GM18502 (cell line): Measurements from ENCODE around the gene UBE2D3.
"Not testable (repeated sequence)": the region's sequence is repeated elsewhere in the genome, so short reads cannot be mapped to it uniquely, and the experiment has no call there.

Experiments used
- ATAC-seq: cut with Tn5 transposase; IDR thresholded peaks from one replicate; pipeline ENCODE4 v1.9.1; 2021; ENCODE audit warnings: mild to moderate bottlenecking; ENCODE audit not compliant: unreplicated experiment, poor library complexity

The UBE2D3 gene

DNA sequence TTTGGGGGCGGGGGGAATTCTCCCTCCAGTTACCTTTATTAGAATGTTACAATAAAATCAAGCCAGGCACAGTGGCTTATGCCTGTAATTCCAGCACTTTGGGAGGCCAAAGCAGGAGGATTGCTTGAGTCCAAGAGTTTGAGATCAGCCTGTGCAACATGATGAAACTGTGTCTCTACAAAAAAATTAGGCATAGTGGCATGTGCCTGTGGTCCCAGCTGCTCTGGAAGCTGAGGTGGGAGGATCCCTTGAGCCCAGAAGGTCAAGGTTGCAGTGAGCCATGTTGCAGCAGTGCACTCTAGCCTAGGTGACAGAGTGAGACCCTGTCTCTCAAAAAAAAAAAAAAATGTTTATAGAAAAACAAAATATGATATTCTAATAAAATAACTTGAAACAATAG, 5.3 kb upstream of the UBE2D3 start:
- no peak for ATAC-seq

GRCh38 chr4:102832105-102832504, 4.8 kb upstream of the UBE2D3 start:
- ATAC-seq = no peak

DNA sequence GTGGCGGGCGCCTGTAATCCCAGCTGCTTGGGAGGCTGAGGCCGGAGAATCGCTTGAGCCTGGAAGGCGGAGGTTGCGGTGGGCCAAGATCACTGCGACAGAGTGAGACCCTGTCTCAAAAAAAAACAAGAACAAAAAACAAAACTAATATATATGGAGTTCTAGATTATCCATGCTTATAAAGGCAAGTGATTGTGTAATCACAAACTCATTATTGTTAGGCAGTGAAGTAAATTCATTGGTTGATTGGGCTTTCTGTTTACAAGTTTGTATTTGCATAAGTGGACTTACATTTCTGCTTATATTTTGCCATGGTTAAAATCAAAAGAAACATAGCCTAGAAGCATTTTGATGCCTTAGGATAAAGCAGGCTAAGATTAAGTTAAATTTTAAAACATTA, 2.5 kb upstream of the UBE2D3 start:
- ATAC-seq = no peak

- no peak for ATAC-seq
These were observed 1.1 kb upstream of the UBE2D3 start for GRCh38 chr4:102828497-102828808.

DNA sequence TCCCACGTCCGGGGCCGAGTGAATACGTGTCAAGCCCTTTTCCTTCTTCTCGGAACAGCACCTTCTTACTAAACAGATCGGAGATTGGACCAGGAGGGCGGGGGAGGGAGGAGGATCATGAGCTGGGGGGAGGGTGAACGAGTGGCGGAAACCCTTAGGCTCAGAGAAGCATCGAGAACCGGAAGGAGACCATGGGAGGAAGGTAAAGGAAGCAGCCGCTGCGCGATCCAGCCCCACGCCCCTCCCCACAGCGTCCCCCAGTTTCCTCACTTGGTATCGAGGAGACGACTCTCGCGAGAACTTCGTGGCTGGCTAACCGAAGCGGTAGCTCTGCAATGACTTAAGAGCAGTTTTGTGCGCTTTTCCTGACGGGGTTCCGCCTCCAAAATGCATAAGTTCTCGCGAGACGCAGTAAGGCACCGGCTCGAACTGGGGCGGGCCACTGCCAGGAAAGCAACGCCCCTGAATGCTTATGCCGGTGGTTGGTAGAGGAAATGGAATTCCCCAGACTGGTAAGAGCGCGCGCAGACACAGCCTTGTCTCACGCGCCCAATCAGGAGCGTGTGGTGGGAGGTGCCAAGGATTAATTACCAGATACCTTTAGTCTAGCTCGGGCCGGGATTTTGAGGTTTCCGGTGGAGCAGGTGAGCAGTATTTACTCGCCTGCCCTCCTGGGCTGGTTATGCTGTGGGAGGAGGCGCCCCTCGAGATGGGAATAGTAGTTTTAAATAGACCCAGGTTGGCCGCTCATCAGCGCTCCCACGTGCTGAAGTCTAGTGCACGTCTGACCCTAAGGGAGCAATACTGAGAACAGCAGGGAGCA, 534 bp upstream of the UBE2D3 start:
- peak; percentile 87 for ATAC-seq

- ATAC-seq = no peak
These were observed 1.1 kb downstream of the UBE2D3 start for GRCh38 chr4:102826105-102826889.

DNA sequence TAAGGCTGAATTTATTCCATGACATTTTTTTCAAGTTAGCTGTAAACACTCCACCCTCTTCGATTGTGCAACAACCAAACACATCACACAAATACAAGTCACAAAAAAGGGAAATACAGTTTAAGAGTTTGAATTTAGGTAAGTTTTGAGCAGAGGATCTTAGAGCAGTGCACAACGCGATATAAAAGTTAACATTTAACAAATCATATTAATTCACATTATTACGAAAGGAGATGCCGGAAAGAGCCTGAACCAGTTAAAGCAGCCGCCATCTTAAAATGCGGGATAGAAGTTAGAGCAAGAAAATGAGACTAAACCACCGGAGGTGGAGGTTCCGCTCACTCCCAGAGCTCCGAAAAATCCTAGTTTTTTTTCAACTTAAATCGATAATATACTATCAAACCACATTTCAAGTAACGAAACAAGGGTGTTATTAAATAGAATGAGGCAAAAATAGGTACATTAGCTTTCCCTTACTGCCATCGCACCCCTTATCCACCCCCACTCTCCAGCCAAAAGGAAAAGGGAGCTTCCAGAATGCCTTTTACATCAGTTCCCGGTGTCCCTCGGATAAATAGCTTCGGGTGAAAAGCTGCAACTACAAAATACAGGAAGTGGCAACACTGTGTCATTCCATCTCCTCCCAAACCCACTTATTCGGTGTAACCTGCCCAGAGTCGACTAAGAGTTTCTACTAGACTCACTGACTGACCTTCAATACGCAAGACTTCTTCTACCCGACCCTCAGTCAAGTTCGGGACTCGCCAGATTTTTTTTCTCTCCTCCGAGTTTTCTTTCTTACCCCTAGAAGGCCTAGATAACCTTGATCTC, 1.9 kb downstream of the UBE2D3 start:
- ATAC-seq = no peak

DNA sequence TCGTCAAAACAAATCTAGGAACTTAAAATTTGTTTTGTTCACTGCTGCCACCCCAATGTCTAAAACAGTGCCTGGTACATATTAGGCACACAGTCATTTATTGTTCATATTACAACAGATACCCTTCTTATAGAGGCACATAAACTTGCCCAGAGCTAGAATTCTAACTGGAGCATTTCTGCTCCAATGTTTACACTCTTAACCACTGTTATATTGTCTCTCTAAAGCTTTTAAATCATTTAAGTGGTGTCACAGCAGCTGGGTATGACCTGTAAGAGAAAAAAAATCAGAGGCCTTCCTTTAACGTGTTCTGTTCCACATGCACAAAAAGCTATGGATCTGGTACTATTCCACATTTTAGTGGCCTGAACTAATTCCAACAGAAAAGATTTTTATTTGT, 3.0 kb downstream of the UBE2D3 start:
- no peak for ATAC-seq

DNA sequence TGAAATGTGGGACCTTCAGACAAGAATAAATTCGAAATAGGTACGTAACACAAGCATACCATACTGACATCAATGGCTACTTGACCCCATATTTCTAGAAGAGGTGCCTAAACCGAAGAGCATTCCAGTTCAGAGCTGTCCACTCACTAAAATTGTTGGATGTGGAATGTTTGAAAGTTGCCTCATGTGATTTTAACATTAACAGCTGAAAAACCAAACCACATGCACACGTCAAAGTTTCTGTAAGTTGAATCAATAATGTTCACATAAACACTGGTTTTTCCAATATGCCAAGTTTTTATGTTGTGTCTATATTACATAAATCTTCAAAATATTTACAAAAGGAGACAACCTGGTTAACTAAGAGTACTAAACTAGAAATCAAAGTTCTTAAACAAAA, 3.5 kb downstream of the UBE2D3 start:
- ATAC-seq = no peak

- ATAC-seq = no peak
These were observed 3.9 kb downstream of the UBE2D3 start for GRCh38 chr4:102823464-102823863.

- no peak for ATAC-seq
These were observed 7.6 kb downstream of the UBE2D3 start for GRCh38 chr4:102819588-102820365.

DNA sequence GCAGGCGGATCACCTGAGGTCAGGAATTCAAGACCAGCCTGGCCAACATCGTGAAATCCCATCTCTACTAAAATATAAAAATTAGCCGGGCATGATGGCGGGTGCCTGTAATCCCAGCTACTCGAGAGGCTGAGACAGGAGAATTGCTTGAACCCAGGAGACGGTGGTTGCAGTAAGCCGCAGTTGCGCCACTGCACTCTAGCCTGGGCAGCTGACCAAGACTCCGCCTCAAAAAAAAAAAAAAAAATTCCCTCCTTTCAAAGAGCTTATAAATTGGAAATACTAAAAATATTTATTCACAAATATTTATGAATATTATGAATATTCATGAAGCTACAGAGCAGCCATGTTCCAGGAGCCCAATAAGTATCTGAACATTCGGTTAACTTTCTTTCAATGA, 8.3 kb downstream of the UBE2D3 start:
- not testable (repeated sequence) for ATAC-seq

DNA sequence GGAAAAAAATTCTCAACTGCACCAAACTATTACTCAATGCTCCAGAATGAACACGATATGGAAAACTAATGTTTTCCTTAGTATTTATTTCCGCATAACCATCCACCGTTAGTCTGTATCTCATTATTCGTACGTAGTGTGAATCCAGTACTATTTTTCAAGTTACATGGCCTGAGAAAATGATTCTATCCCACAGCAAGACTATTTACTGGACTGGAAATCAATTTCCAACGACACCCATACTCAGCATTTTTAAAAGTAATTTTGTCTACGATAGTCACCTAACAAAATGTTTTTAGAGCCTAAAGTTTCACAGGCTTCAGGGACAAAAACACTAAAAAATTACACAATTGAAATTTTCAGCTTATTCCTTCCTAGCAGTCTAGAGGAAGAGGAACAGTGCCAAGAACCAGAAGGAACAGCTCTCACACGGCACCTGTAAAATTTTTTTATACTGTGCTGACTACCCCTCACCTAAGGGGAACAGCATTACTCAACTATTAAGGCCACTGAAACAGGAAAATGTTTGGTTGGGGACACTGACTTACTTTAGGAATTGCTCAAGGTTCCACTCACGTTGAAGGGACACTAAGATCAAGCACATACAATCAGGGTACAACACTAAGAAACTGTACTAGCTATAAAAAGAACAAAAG, 9.6 kb downstream of the UBE2D3 start:
- no peak for ATAC-seq

DNA sequence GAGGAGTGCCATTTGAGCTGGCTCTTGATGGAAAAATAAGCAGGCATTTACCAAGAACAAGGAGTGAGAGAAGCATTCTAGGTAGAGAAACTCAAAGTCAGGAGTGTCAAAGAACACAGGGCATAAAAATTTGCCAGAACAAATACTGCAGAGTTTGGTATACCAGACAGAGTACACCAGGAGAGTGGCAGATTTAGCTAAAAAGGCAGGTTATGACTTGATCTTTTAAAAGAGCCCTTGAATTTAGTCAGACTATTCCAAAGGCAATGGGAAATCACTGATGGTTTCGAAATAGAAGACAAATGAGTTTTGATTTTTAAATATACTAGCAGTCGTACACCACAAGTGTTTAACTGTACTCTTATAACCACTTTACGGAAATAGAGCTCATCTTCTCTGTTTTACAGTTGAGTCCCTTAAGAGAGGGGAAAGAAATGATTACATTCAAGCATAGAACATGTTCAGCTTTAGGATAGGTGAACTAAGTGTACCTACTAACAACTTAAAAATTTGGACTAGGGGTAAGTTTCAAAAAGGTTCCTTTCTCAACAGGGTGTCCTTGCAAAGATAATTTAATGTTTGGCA, 10.2 kb downstream of the UBE2D3 start:
- ATAC-seq = no peak

DNA sequence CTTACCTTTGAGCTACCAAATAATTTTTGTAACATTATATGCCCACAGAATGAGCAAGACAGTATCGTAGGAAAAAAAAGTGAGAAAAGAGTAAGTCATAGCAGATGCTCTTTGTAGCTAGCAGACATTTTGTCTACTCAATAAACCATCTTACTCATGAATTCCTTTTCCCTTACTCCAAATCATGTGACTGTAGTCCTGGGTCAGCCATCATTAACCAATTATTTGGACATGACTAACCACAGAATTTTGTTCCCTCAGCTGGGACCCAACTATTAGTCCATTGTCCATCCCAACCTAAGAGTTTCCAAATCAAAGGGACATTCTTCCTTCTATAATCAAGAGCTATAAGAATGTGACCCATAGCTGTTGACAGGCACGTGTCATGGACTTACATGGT, 11.4 kb downstream of the UBE2D3 start:
- no peak for ATAC-seq

DNA sequence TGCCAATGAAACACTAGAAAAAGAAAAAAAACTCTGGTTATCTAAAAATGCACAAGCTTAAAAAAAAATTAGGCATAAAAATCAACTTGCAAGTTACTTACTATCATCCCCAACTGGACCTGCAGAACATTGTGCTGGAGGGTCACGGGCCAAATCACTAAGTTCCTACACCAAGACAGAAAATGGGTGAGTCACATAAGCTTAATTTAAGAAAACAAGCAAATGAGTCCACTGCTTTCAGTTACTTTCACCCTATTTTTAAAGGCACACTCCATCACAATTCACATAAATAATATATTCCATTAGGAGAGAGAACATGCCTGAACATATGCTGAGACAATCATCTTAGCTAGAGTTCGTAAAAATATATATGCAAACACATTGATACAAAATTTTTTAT, 17.7 kb downstream of the UBE2D3 start:
- no peak for ATAC-seq

GRCh38 chr4:102809190-102809589, 18.2 kb downstream of the UBE2D3 start:
- ATAC-seq = peak; percentile 49

DNA sequence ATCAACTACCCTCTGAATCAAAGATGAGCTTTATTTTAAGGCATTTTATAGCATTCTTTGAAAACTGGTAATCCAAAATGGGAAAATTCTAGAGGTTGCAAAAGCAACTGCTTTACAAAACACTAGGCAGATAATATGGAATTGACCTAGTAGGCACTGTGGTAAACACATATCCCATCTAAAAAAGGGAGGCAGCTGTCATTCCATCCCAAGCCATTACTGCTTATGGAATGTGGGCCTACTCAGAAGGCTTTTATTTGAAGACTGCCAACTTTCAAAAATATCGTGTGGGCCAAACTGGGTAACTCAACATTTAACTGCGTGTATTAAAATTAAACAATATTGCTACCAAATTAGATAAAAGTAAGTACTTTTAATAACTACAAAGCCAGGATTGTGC, 19.3 kb downstream of the UBE2D3 start:
- no peak for ATAC-seq

- ATAC-seq = no peak
These were observed 20.0 kb downstream of the UBE2D3 start for GRCh38 chr4:102807345-102807744.
